IMR-90 (cell line): ENCODE results near the gene SCAMP4. TPM values are rescaled to one million over a fixed set of nuclear protein-coding genes. Genes with fewer than 3 reads are reported as not detected.
"Not testable (repeated sequence)": the region's sequence is repeated elsewhere in the genome, so short reads cannot be mapped to it uniquely, and the experiment has no call there.

ENCODE experiments used
- ATAC-seq: fragments of 200-7000 bp; cut with Tn5 transposase; 2 replicates; pipeline ENCODE4 v1.9.1; 2020; ENCODE audit warnings: low read depth, mild to moderate bottlenecking, moderate library complexity
- BruUV-seq: library from RNA; stranded (reverse); fragments of 400-500 nt; replicated peaks from 2 replicates; lab custom pipeline; 2021; lab: Mats Ljungman, UMichigan
- CTCF ChIA-PET: fragments of 300-600 bp; formaldehyde crosslinking; extraction: SDS; loops from one replicate; lab custom pipeline; 2021; ENCODE audit warnings: antibody characterized with exemption; lab: Yijun Ruan, JAX
- POLR2A ChIA-PET: fragments of 300-600 bp; sonication (Branson Sonifier 250); formaldehyde crosslinking; loops from one replicate; lab custom pipeline; 2022; ENCODE audit warnings: antibody characterized with exemption; ENCODE audit not compliant: unreplicated experiment; lab: Charles Lee
- DNase-seq: peaks from one replicate; pipeline ENCODE4 v3.0.0; 2013
- H2AFZ ChIP-seq: replicated peaks from 2 replicates; pipeline ENCODE3; 2013; ENCODE audit warnings: low read length, mild to moderate bottlenecking; ENCODE audit not compliant: poor library complexity
- H2AK5ac ChIP-seq: 2 replicates; pipeline ENCODE4 v1.6.1; 2013; ENCODE audit warnings: low read depth, low read length, inconsistent platforms
- H2AK9ac ChIP-seq: replicated peaks from 2 replicates; pipeline ENCODE3; 2013; ENCODE audit warnings: mild to moderate bottlenecking, low read depth, low read length, moderate library complexity; ENCODE audit not compliant: poor library complexity
- H2BK120ac ChIP-seq: 2 replicates; pipeline ENCODE4 v1.6.1; 2013; ENCODE audit warnings: low read depth, low read length, inconsistent platforms
- H2BK15ac ChIP-seq: 3 replicates; pipeline ENCODE4 v1.6.1; 2013; ENCODE audit warnings: low read depth, low read length, inconsistent platforms
- H2BK20ac ChIP-seq: 2 replicates; pipeline ENCODE4 v1.6.1; 2013; ENCODE audit warnings: low read depth, mild to moderate bottlenecking, inconsistent platforms, low read length, moderate library complexity
- H2BK5ac ChIP-seq: 2 replicates; pipeline ENCODE4 v1.6.1; 2013; ENCODE audit warnings: mild to moderate bottlenecking, low read depth, low read length, inconsistent platforms; ENCODE audit not compliant: poor library complexity, severe bottlenecking
- H3K14ac ChIP-seq: replicated peaks from 2 replicates; pipeline ENCODE4 v1.6.1; 2013; ENCODE audit warnings: low read depth, low read length, inconsistent platforms
- H3K18ac ChIP-seq: 2 replicates; pipeline ENCODE4 v1.6.1; 2013; ENCODE audit warnings: low read depth, low read length, control low read depth
- H3K23ac ChIP-seq: 2 replicates; pipeline ENCODE4 v1.6.1; 2013; ENCODE audit warnings: low read depth, low read length, inconsistent platforms
- H3K27ac ChIP-seq: 2 replicates; pipeline ENCODE4 v1.5.1; 2013; ENCODE audit warnings: mild to moderate bottlenecking, control low read depth, low read length; ENCODE audit not compliant: insufficient read depth
- H3K27me3 ChIP-seq: 2 replicates; pipeline ENCODE4 v1.6.1; 2013; ENCODE audit warnings: low read length; ENCODE audit not compliant: control insufficient read depth, insufficient read depth
- H3K36me3 ChIP-seq: 2 replicates; pipeline ENCODE4 v1.6.1; 2013; ENCODE audit warnings: low read length, mixed read lengths; ENCODE audit not compliant: control insufficient read depth, insufficient read depth
- H3K4ac ChIP-seq: 2 replicates; pipeline ENCODE4 v1.6.1; 2013; ENCODE audit warnings: low read depth, low read length, inconsistent platforms
- H3K4me1 ChIP-seq: 2 replicates; pipeline ENCODE4 v1.6.1; 2013; ENCODE audit warnings: low read length, mixed read lengths; ENCODE audit not compliant: control insufficient read depth, insufficient read depth
- H3K4me2 ChIP-seq: 2 replicates; pipeline ENCODE4 v1.6.1; 2013; ENCODE audit warnings: low read depth, mild to moderate bottlenecking, control low read depth, low read length, moderate library complexity
- H3K4me3 ChIP-seq: 2 replicates; pipeline ENCODE4 v1.5.1; 2013; ENCODE audit warnings: low read depth, mild to moderate bottlenecking, control low read depth, low read length, moderate library complexity; ENCODE audit not compliant: insufficient read depth
- H3K56ac ChIP-seq: 2 replicates; pipeline ENCODE4 v1.6.1; 2013; ENCODE audit warnings: low read length, inconsistent platforms; ENCODE audit not compliant: insufficient read depth; ENCODE audit errors: extremely low read depth
- H3K79me1 ChIP-seq, 2 experiments: 2 replicates each; pipeline ENCODE4 v1.6.1; 2013; ENCODE audit warnings: low read length in 2 of 2, inconsistent platforms in 1 of 2, low read depth in 1 of 2
- H3K9ac ChIP-seq: 2 replicates; pipeline ENCODE4 v1.6.1; 2013; ENCODE audit warnings: low read depth, low read length, control low read depth
- H3K9me1 ChIP-seq: 2 replicates; pipeline ENCODE4 v1.6.1; 2013; ENCODE audit warnings: low read length, inconsistent platforms; ENCODE audit not compliant: insufficient read depth
- H3K9me3 ChIP-seq: 2 replicates; pipeline ENCODE4 v1.6.1; 2013; ENCODE audit warnings: low read length; ENCODE audit not compliant: control insufficient read depth, insufficient read depth
- H4K20me1 ChIP-seq: 2 replicates; pipeline ENCODE4 v1.6.1; 2013; ENCODE audit warnings: low read length, inconsistent platforms; ENCODE audit not compliant: insufficient read depth
- H4K5ac ChIP-seq: 2 replicates; pipeline ENCODE4 v1.6.1; 2013; ENCODE audit warnings: mild to moderate bottlenecking, low read depth, low read length, control low read depth
- H4K8ac ChIP-seq, 2 experiments: 2 replicates each; pipeline ENCODE4 v1.6.1; 2013; ENCODE audit warnings: low read depth in 2 of 2, low read length in 2 of 2, control low read depth in 1 of 2, inconsistent platforms in 1 of 2
- H4K91ac ChIP-seq: 2 replicates; pipeline ENCODE4 v1.6.1; 2013; ENCODE audit warnings: low read depth, low read length, inconsistent platforms; ENCODE audit not compliant: insufficient read depth
- CEBPB ChIP-seq: IDR thresholded peaks from 2 replicates; pipeline ENCODE4 v1.6.1; 2012; ENCODE audit warnings: low read depth, low read length, improper control_type of control experiment
- WGBS, 2 experiments: methylation state at CpG; one replicate each; pipeline versions ENCODE4 v1.1.5 to v1.1.7; 2013; ENCODE audit warnings: missing lambda C conversion rate in 2 of 2; ENCODE audit not compliant: insufficient read length in 1 of 2; ENCODE audit errors: extremely low coverage in 2 of 2; 5-methylcytosine and 5-hydroxymethylcytosine counted together
- dilution Hi-C: fragments of 300-500 bp; cut with HindIII; formaldehyde crosslinking; loops from one replicate; pipeline ENCODE4 v1.14.3; 2018; ENCODE audit warnings: low sequenced_read_pairs; ENCODE audit not compliant: unreplicated experiment
- in situ Hi-C: fragments of 300-500 bp; cut with MboI; formaldehyde crosslinking; loops from 3 replicates; pipeline ENCODE4 v1.14.3; 2019; ENCODE audit warnings: low sequenced_read_pairs, inconsistent platforms, mixed read lengths
- intact Hi-C: fragments of 100-400 bp; cut with micrococcal nuclease; formaldehyde crosslinking; loops from 2 replicates; pipeline ENCODE4 v1.10.0; 2022
- polyA plus RNA-seq, 3 experiments: library from polyadenylated mRNA; depleted of rRNA; stranded (reverse); fragments of >200 nt; gene quantifications; 2 replicates each; pipeline ENCODE4 v1.2.3, GENCODE V29; 2012; ENCODE audit warnings: low replicate concordance in 1 of 3
- total RNA-seq: library from RNA; depleted of rRNA; stranded (reverse); fragments of >200 nt; gene quantifications from 2 replicates; pipeline ENCODE4 v1.2.3, GENCODE V29; 2012

SCAMP4 gene
- total and polyA plus RNA-seq, 2 of the 4 experiments (the other 2 are of a cell fraction) = 16.1 to 28.1 TPM

DNA sequence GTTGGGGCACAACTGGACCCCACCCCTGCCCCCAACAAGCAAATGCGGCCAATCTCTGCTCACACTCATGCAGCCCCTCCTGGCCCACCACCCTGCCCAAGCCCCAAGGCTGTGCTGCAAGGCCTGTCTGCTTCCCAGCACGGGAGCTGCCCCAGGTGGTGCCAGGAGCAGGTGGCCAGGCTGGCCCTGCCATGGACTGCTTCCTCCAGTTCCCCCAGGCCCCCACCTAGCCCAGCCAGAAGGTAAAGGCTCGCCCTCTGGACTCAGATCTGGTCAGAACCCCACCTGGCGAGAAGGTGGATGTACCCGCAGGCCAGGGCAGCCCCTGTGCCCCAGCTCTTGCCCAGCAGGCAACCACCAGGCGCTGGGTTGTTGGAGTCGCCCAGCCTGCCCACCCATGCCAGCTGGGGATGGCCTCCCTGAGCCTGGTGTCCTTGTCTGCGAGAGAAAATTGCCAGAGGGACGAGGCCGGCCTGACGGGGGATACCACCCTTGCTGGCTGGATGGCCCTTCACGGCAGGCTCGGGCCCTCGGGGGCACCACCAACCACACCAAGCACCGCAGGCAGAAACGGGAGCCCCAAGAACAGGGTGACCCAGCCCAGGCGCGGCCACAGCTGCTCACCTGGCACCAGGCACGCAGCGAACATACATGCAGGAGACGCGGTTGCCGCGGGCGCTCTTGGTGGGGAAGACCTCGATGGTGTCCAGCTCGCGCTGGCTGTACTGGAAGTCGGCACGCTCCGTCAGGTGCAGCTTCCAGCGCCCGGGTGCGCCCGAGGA, 24.4 kb upstream of the SCAMP4 start (continued):
- no peak for TF ChIP-seq CEBPB

DNA sequence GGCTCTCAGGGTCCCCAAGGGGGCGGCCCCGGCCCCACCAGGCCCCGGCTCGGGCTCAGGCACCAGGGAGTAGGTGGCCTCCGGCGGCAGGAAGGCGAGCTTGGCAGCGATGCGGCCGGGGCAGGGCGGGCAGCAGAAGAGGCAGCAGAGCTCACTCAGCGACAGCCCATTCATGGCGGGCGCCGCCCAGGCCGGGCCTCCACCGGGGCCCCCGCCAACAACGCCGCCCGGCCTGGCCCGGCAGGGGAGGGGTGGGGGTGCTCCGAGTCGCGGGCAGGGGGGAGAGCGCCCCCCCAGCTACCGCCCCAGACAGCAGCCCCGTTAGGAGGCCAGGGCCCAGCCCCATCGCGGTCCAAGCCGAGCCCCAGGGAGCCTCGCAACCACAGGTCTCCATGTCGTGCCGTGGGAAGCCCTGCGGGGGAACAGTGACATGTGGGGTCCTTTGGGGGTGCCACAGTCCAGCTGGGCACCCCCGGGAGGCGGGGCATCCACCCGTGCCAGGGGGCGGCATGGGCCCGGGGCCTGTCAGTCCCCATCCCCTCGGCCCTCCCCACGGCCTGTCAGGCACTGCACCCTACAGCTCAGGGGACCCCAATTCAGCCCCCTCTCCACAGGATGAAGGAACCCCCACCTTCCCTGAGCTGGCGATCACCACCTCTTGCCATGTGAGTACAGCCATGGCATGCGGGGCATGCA, 23.7 kb upstream of the SCAMP4 start:
- DNase-seq, intact Hi-C loops, H2BK5ac ChIP-seq, POLR2A ChIA-PET, H3K4me2 ChIP-seq, H4K5ac ChIP-seq, H3K27me3 ChIP-seq, dilution Hi-C loops, H3K9me3 ChIP-seq, H2AFZ ChIP-seq, H2BK20ac ChIP-seq, H3K4me3 ChIP-seq, H3K9ac ChIP-seq, in situ Hi-C loops, H3K27ac ChIP-seq, CTCF ChIA-PET, BruUV-seq, ATAC-seq, H4K8ac ChIP-seq, H2AK5ac ChIP-seq, H2BK15ac ChIP-seq, H3K4ac ChIP-seq, H3K23ac ChIP-seq, H2AK9ac ChIP-seq, H4K91ac ChIP-seq, H3K56ac ChIP-seq, H2BK120ac ChIP-seq, H3K18ac ChIP-seq, H3K14ac ChIP-seq: not testable (repeated sequence)
- Histone ChIP-seq H4K20me1 (peaks cover 46% of the 10 kb centered on the region), H3K9me1 (peaks cover 18% of the 10 kb centered on the region), H3K79me1 (peaks cover 5 to 44% of the 10 kb centered on the region in 2 experiments), H3K4me1 (peaks cover 26% of the 10 kb centered on the region), H3K36me3 (peaks cover 12% of the 10 kb centered on the region; the same call in 1 of the 2 replicates)
- 94% methylated on average over 8 of the region's 44 CpGs; no CpG with 5 or more reads in 1 of the 2 experiments for WGBS, 2 experiments
